Ovary (tissue), 9 donors: Measurements from ENCODE around the gene IRAK1. TPM values are rescaled to one million over a fixed set of nuclear protein-coding genes. Genes with fewer than 3 reads are reported as not detected.
A peak's percentile ranks its signal among the peaks of the same experiment; 100 is the strongest.

Experiments
- DNase-seq, 5 donors: peaks; one replicate each; pipeline ENCODE4 v3.0.0-alpha.2; 2019 to 2020
- H3K27ac ChIP-seq, 2 donors: fragments of 200-600 bp; one replicate each; pipeline versions ENCODE4 v1.5.1 to v1.8.0; 2019 to 2022
- H3K27me3 ChIP-seq: fragments of 200-600 bp; one replicate; pipeline ENCODE4 v1.8.0; 2022
- H3K36me3 ChIP-seq: fragments of 200-600 bp; sonication (generic); one replicate; pipeline ENCODE4 v1.5.1; 2019
- H3K4me1 ChIP-seq: one replicate; pipeline ENCODE4 v1.8.1; 2013; ENCODE audit warnings: mild to moderate bottlenecking, moderate library complexity; ENCODE audit not compliant: insufficient read depth
- H3K4me3 ChIP-seq: fragments of 200-600 bp; sonication (generic); one replicate; pipeline ENCODE4 v1.5.1; 2017
- H3K9me3 ChIP-seq, 2 donors: fragments of 200-600 bp in 1 of 2; sonication (generic) in 1 of 2; one replicate each; pipeline versions ENCODE4 v1.5.1 to v1.8.1; 2013 to 2019; ENCODE audit warnings: mild to moderate bottlenecking in 1 of 2, moderate library complexity in 1 of 2
- EP300 ChIP-seq: sonication (generic); formaldehyde crosslinking; IDR thresholded peaks from one replicate; pipeline ENCODE4 v1.6.1; 2017; ENCODE audit warnings: antibody characterized with exemption
- POLR2A ChIP-seq: fragments of 450-650 bp; IDR thresholded peaks from one replicate; pipeline ENCODE4 v1.6.1; 2017; ENCODE audit warnings: antibody characterized with exemption, mild to moderate bottlenecking, moderate library complexity
- WGBS, 3 donors: extraction: QIAGEN DNeasy Blood & Tissue Kit in 1 of 3; methylation state at CpG; one replicate each; pipeline versions ENCODE4 v1.1.5 to v1.1.7; 2013 to 2017; 5-methylcytosine and 5-hydroxymethylcytosine counted together
- intact Hi-C, 4 donors: fragments of 100-400 bp; cut with DNase I; formaldehyde crosslinking; loops; one replicate each; pipeline versions ENCODE4 v1.11.0 to v1.15.1; 2022 to 2023
- polyA plus RNA-seq, 2 donors: library from polyadenylated mRNA; stranded (reverse); fragments of 200-250 nt in 1 of 2; fragments of 350-450 nt in 1 of 2; fragmentation: Illumina TruSeq in 1 of 2; extraction: RNeasy Lipid Tissue Mini Kit (QIAGEN cat#74804) in 1 of 2; gene quantifications; one replicate each; pipeline ENCODE4 v1.2.3, GENCODE V29; 2013 to 2014
- total RNA-seq, 7 donors: library from RNA; depleted of rRNA in 2 of 7; stranded (reverse); fragments of >200 nt in 2 of 7; fragmentation: NEBNext Ultra II Directional in 3 of 7; extraction: Animal tissue kit (Norgen Biotek cat#: 25700) in 3 of 7; gene quantifications; one replicate each; pipeline versions ENCODE4 v1.1.0 to v1.2.4, GENCODE V29; 2016 to 2023
- TF ChIP-seq, protein P1 (sequence below), 3 donors: fragments of 450-650 bp in 2 of 3; fragments of 200-600 bp in 1 of 3; IDR thresholded peaks; one replicate each; pipeline versions ENCODE4 v1.5.1 to v1.8.0; 2016 to 2022; ENCODE audit warnings: antibody characterized with exemption in 3 of 3, mild to moderate bottlenecking in 1 of 3
- donor health status: DM: no; HTN: no; CAD: no; lungs with moderate emphysema.
- donor health status: DM: no; HTN: no; CAD: no.
- donor health status: Bipolar disorder and iron deficiency.
- donor health status: DM: yes; HTN: yes; CAD: no.
- donor health status: DM: no; HTN: no; CAD: no.
- donor health status: DM: yes; HTN: yes; CAD: no.

Gene IRAK1
- total and polyA plus RNA-seq, 9 donors, result 10.5 to 97.4 (median 36.1) TPM

DNA sequence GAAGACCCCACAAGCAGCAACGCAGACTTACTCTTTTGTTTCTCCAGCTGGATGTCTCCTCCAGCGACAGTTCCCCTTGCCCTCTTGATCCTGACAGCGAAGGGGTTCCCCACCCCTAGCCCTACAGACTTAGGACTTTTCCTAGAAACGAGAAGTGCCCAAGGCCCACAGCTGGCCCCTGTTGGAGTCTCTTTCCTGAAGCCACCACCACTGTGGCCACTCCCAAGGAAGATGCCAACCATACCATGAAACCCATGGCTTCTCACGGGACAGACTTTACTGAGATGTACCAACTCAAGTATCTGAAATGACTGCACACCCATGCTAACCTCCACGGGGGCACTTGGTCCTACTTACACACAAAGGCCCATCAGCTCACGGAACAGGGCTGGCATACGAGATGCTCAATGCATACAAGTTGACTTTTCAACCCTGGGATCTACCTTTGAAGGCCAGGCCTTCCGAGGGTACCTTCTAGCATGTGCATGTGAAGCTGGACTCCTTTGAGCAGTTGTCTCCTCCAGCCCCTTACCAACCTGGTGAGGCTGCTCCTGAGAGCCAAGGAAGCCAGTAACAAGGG lies 924 bp upstream of the IRAK1 start:
- H3K36me3 ChIP-seq, result no peaks in the 10 kb centered on the region
- H3K9me3 ChIP-seq, result no peaks in the 10 kb centered on the region
- H3K27me3 ChIP-seq, result no peaks in the 10 kb centered on the region
- H3K4me3 ChIP-seq, result peak overlapping the region; percentile 43
- no peaks in the 10 kb centered on the region for H3K4me1 ChIP-seq
- intact Hi-C loops, result no loop called here
- WGBS, 3 donors, result 66 to 73% (median 70%) methylated on average over 9 of the region's 9 CpGs
- DNase-seq, result no peak
- TF ChIP-seq POLR2A, result no peak
- no peak for TF ChIP-seq EP300
- TF ChIP-seq, protein P1, sequence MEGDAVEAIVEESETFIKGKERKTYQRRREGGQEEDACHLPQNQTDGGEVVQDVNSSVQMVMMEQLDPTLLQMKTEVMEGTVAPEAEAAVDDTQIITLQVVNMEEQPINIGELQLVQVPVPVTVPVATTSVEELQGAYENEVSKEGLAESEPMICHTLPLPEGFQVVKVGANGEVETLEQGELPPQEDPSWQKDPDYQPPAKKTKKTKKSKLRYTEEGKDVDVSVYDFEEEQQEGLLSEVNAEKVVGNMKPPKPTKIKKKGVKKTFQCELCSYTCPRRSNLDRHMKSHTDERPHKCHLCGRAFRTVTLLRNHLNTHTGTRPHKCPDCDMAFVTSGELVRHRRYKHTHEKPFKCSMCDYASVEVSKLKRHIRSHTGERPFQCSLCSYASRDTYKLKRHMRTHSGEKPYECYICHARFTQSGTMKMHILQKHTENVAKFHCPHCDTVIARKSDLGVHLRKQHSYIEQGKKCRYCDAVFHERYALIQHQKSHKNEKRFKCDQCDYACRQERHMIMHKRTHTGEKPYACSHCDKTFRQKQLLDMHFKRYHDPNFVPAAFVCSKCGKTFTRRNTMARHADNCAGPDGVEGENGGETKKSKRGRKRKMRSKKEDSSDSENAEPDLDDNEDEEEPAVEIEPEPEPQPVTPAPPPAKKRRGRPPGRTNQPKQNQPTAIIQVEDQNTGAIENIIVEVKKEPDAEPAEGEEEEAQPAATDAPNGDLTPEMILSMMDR (IDR thresholded peaks at IDR 0.05), result no peak
- H3K27ac ChIP-seq, result peak overlapping the region; percentile 66 to 80

DNA sequence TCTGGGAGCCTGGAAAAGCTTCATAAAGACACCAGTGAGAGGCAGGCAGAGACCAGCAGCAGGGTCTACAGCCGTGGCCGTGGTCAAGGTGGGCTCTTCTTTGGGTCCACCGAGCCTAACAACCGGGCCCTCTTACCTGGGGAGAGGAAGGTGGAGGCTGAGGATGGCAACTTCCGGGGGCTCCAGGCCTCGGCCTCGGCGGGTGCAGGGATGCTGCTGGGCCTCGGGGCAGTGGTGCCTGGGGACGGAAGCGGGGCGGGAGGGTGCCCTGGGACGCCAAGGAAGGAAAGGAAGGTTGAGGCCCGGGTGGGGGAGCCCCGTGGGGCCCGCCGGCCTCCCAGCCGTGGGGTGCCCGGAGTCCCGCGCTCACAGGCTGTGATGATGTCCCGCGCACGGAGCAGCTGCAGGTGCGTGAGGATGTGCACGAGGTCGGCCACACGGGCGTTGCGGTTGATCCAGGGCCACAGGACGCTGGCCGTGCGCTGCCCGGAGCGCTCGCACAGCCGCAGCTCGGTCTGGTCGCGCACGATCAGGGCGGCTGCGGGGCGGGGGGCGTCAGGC lies 561 bp downstream of the IRAK1 start:
- WGBS, 3 donors, result 36 to 49% (median 48%) methylated on average over 26 to 45 of the region's 45 CpGs
- Histone ChIP-seq H3K27me3 (no peaks in the 10 kb centered on the region), H3K36me3 (no peaks in the 10 kb centered on the region), H3K4me3 (peak overlapping the region; percentile 48), H3K4me1 (no peaks in the 10 kb centered on the region), H3K27ac (peak overlapping the region; percentile 8 to 71), H3K9me3 (no peaks in the 10 kb centered on the region)
- intact Hi-C loops, result loop anchor here in 2 of 4 donors (5.0 kb wide), 2 partner anchors 33 to 73 kb away; no protein-coding TSS in a partner anchor
- no peak for TF ChIP-seq EP300
- TF ChIP-seq POLR2A, result no peak
- TF ChIP-seq, protein P1 (IDR thresholded peaks at IDR 0.05), result no peak
- no peak for DNase-seq

DNA sequence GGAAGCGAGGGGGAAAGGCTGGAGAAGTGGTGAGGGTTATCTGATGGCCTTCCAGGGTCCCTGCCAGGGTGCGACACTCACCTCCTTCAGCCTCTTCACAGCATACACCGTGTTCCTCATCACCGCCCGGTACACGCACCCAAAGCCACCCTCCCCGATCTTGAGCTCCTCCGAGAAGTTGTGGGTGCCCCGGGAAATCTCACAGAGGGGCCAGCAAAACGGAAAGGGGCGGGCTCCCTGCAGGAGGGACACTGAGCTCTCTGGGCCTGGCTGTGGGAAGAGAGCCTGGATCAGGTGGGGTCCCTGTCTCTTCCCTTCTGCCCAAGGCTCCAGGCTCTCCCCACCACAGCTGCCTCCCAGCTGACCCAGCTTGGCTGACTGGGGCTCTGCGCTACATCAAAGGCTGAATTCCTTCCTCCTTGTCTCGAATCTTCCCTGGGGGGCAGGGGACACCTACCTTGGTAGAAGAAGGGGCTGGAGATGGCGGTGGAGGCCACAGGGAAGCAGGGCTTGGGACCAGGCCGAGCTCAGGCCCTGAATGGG lies 1.1 kb downstream of the IRAK1 start:
- H3K27ac ChIP-seq, result peak overlapping the region; percentile 8 to 71
- no peaks in the 10 kb centered on the region for H3K36me3 ChIP-seq
- no peaks in the 10 kb centered on the region for H3K9me3 ChIP-seq
- no peaks in the 10 kb centered on the region for H3K4me1 ChIP-seq
- WGBS, 3 donors, result 78 to 83% (median 78%) methylated on average over 15 of the region's 15 CpGs
- peak overlapping the region; percentile 48 for H3K4me3 ChIP-seq
- no peaks in the 10 kb centered on the region for H3K27me3 ChIP-seq
- TF ChIP-seq EP300, result no peak
- TF ChIP-seq, protein P1 (IDR thresholded peaks at IDR 0.05), result no peak
- TF ChIP-seq POLR2A, result no peak
- intact Hi-C loops, result loop anchor here in 2 of 4 donors (5.0 kb wide), 2 partner anchors 34 to 74 kb away; no protein-coding TSS in a partner anchor
- DNase-seq, result no peak

GRCh38 chrX:154017766-154018517 lies 1.8 kb downstream of the IRAK1 start:
- Histone ChIP-seq H3K4me3 (no peak overlapping the region), H3K36me3 (no peaks in the 10 kb centered on the region), H3K4me1 (no peaks in the 10 kb centered on the region), H3K27me3 (no peaks in the 10 kb centered on the region), H3K27ac (peak overlapping the region in 1 of 2 donors; percentile 71), H3K9me3 (no peaks in the 10 kb centered on the region)
- TF ChIP-seq POLR2A (no peak), EP300 (no peak)
- TF ChIP-seq, protein P1 (IDR thresholded peaks at IDR 0.05), result no peak
- intact Hi-C loops, result loop anchor here in 2 of 4 donors (5.0 kb wide), 2 partner anchors 34 to 74 kb away; no protein-coding TSS in a partner anchor
- DNase-seq, result no peak
- whole genome bisulfite sequencing, 3 donors, result 84 to 88% (median 85%) methylated on average over 25 to 26 of the region's 26 CpGs
